ENCODE data around the gene GNAT3. TPM values are rescaled to one million over a fixed set of nuclear protein-coding genes. Genes with fewer than 3 reads are reported as not detected.

The GNAT3 gene
- total and polyA plus RNA-seq, 4 donors = not detected

DNA sequence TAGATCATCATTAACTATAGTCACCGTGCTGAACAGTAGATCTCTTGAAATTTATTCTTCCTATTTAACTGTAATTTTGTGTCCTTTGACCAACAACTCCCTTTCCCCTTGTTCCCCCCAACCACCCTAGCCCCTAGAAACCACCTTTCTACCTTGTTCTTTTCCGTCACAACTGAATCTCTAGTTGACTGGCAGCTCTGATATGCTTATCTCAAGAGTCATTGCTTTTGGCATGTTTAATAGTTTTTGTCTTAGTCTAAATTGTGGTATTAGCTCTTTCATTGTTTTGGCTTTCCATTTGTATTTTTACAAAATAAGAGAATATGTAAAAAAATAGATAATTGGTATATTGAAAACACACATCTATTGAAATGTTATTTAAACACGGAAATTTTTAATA, 1.8 kb downstream of the GNAT3 start:
- no peak for TF ChIP-seq YY1 (IDR thresholded peaks at IDR 0.05)
- TF ChIP-seq TAF1 (conservative IDR thresholded peaks at IDR 0.05) = no peak
- no peak for TF ChIP-seq HNF4A (conservative IDR thresholded peaks at IDR 0.05)
- TF ChIP-seq, protein P1, sequence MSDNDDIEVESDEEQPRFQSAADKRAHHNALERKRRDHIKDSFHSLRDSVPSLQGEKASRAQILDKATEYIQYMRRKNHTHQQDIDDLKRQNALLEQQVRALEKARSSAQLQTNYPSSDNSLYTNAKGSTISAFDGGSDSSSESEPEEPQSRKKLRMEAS (IDR thresholded peaks at IDR 0.05) = no peak
- no peak for TF ChIP-seq RAD21 (IDR thresholded peaks at IDR 0.05)
- Histone ChIP-seq H3K27me3 (ENCODE audit: control insufficient read depth in 4 of 4, insufficient read depth in 4 of 4, low read length in 3 of 4) (no peaks in the 10 kb centered on the region), H3K27ac (ENCODE audit: low read depth in 1 of 2, low read length in 2 of 2) (no peak overlapping the region), H3K4me1 (ENCODE audit: control insufficient read depth in 4 of 4, insufficient read depth in 4 of 4, low read length in 3 of 4) (no peaks in the 10 kb centered on the region), H3K36me3 (ENCODE audit: control insufficient read depth in 4 of 4, insufficient read depth in 3 of 4, low read depth in 1 of 4, low read length in 3 of 4) (no peaks in the 10 kb centered on the region), H3K9me3 (ENCODE audit: control insufficient read depth in 4 of 4, low read length in 3 of 4) (no peaks in the 10 kb centered on the region), H3K9ac (ENCODE audit: low read depth in 1 of 2, low read length in 2 of 2) (no peak overlapping the region), H3K4me3 (ENCODE audit: low read depth in 1 of 3, low read length in 3 of 3) (no peak overlapping the region)
- DNase-seq (ENCODE audit: low spot score) = no peak
- WGBS = 96% methylated on average over 3 of the region's 3 CpGs

DNA sequence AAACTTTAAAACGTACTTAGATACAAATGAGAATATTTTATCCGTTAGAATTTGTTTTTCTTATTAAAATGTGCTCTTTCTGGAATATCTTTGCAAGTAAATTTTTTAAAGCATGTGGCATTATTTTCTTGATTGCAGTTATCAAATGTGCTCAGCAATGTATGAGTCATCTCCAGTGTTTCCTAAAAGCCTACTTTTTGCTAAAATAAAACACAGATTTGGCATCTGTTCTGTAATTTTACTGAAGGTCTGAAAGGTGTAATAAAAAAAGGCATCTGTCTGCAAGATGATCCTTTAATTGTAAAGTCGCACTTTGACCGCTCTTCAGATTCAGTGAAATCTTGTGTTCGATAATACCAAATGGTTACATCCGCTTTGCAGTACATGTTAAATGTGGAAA, 3.4 kb downstream of the GNAT3 start:
- no peaks in the 10 kb centered on the region for H3K36me3 ChIP-seq (ENCODE audit: control insufficient read depth in 4 of 4, insufficient read depth in 3 of 4, low read depth in 1 of 4, low read length in 3 of 4)
- TF ChIP-seq, protein P2, sequence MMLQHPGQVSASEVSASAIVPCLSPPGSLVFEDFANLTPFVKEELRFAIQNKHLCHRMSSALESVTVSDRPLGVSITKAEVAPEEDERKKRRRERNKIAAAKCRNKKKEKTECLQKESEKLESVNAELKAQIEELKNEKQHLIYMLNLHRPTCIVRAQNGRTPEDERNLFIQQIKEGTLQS (IDR thresholded peaks at IDR 0.05) = no peak
- no peak for TF ChIP-seq JUND (IDR thresholded peaks at IDR 0.05)
- H3K4me3 ChIP-seq (ENCODE audit: low read depth in 1 of 3, low read length in 3 of 3) = no peak overlapping the region
- no peaks in the 10 kb centered on the region for H3K27me3 ChIP-seq (ENCODE audit: control insufficient read depth in 4 of 4, insufficient read depth in 4 of 4, low read length in 3 of 4)
- H3K9me3 ChIP-seq (ENCODE audit: control insufficient read depth in 4 of 4, low read length in 3 of 4) = no peaks in the 10 kb centered on the region
- H3K27ac ChIP-seq (ENCODE audit: low read depth in 1 of 2, low read length in 2 of 2) = no peak overlapping the region
- 92% methylated on average over 6 of the region's 6 CpGs for WGBS
- DNase-seq (ENCODE audit: low spot score) = no peak
- H3K4me1 ChIP-seq (ENCODE audit: control insufficient read depth in 4 of 4, insufficient read depth in 4 of 4, low read length in 3 of 4) = no peaks in the 10 kb centered on the region
- H3K9ac ChIP-seq (ENCODE audit: low read depth in 1 of 2, low read length in 2 of 2) = no peak overlapping the region

DNA sequence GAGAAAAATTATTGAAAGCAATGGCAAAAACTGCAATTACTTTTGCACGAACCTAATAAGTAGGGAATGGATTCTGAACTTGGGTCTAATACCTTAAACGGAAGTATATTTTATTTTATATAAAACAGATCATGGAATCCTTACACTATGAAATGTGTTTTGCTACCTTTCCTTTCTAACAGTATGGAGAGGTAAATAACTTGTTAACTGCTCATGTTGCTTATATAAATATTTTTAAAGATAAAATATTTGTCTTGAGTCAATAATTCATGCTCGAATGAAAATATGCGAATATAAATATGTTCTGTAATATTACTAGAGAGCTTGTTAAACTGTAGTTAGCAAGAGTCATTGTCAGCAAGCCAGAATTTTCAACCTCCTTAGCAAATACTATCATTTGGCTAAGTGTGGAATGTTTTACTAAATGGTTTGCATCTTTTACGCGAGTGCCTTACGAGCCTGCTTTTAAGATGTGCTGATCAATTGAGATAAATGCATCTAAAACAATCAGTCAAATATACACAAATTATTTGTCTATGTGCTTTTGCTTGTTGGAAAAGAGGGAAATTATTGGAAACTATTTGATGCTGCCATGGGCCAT, 5.9 kb downstream of the GNAT3 start:
- WGBS = 87% methylated on average over 7 of the region's 7 CpGs
- Histone ChIP-seq H3K9me3 (ENCODE audit: control insufficient read depth in 4 of 4, low read length in 3 of 4) (no peaks in the 10 kb centered on the region), H3K36me3 (ENCODE audit: control insufficient read depth in 4 of 4, insufficient read depth in 3 of 4, low read depth in 1 of 4, low read length in 3 of 4) (no peaks in the 10 kb centered on the region), H3K4me3 (ENCODE audit: low read depth in 1 of 3, low read length in 3 of 3) (no peak overlapping the region), H3K4me1 (ENCODE audit: control insufficient read depth in 4 of 4, insufficient read depth in 4 of 4, low read length in 3 of 4) (no peaks in the 10 kb centered on the region), H3K27me3 (ENCODE audit: control insufficient read depth in 4 of 4, insufficient read depth in 4 of 4, low read length in 3 of 4) (no peaks in the 10 kb centered on the region), H3K27ac (ENCODE audit: low read depth in 1 of 2, low read length in 2 of 2) (no peak overlapping the region), H3K9ac (ENCODE audit: low read depth in 1 of 2, low read length in 2 of 2) (no peak overlapping the region)
- DNase-seq (ENCODE audit: low spot score) = no peak
- TF ChIP-seq, protein P3, sequence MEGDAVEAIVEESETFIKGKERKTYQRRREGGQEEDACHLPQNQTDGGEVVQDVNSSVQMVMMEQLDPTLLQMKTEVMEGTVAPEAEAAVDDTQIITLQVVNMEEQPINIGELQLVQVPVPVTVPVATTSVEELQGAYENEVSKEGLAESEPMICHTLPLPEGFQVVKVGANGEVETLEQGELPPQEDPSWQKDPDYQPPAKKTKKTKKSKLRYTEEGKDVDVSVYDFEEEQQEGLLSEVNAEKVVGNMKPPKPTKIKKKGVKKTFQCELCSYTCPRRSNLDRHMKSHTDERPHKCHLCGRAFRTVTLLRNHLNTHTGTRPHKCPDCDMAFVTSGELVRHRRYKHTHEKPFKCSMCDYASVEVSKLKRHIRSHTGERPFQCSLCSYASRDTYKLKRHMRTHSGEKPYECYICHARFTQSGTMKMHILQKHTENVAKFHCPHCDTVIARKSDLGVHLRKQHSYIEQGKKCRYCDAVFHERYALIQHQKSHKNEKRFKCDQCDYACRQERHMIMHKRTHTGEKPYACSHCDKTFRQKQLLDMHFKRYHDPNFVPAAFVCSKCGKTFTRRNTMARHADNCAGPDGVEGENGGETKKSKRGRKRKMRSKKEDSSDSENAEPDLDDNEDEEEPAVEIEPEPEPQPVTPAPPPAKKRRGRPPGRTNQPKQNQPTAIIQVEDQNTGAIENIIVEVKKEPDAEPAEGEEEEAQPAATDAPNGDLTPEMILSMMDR (IDR thresholded peaks at IDR 0.05; ENCODE audit: low read depth, low read length, missing input control) = no peak
- TF ChIP-seq, protein P4, sequence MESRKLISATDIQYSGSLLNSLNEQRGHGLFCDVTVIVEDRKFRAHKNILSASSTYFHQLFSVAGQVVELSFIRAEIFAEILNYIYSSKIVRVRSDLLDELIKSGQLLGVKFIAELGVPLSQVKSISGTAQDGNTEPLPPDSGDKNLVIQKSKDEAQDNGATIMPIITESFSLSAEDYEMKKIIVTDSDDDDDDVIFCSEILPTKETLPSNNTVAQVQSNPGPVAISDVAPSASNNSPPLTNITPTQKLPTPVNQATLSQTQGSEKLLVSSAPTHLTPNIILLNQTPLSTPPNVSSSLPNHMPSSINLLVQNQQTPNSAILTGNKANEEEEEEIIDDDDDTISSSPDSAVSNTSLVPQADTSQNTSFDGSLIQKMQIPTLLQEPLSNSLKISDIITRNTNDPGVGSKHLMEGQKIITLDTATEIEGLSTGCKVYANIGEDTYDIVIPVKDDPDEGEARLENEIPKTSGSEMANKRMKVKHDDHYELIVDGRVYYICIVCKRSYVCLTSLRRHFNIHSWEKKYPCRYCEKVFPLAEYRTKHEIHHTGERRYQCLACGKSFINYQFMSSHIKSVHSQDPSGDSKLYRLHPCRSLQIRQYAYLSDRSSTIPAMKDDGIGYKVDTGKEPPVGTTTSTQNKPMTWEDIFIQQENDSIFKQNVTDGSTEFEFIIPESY (IDR thresholded peaks at IDR 0.05) = no peak
- TF ChIP-seq TAF1 (conservative IDR thresholded peaks at IDR 0.05) (no peak), HNF4A (conservative IDR thresholded peaks at IDR 0.05) (no peak), RAD21 (IDR thresholded peaks at IDR 0.05) (no peak), FOXA2 (IDR thresholded peaks at IDR 0.05) (no peak), RXRA (IDR thresholded peaks at IDR 0.05) (no peak), HNF4G (IDR thresholded peaks at IDR 0.05) (no peak), JUND (IDR thresholded peaks at IDR 0.05) (no peak), SP1 (IDR thresholded peaks at IDR 0.05) (no peak), NR2F2 (IDR thresholded peaks at IDR 0.05) (no peak), GABPA (IDR thresholded peaks at IDR 0.05 in 1 of 2, conservative IDR thresholded peaks at IDR 0.05 in 1 of 2) (no peak), EGR1 (IDR thresholded peaks at IDR 0.05; ENCODE audit: low read depth in 2 of 2) (no peak)
- TF ChIP-seq, protein P5, sequence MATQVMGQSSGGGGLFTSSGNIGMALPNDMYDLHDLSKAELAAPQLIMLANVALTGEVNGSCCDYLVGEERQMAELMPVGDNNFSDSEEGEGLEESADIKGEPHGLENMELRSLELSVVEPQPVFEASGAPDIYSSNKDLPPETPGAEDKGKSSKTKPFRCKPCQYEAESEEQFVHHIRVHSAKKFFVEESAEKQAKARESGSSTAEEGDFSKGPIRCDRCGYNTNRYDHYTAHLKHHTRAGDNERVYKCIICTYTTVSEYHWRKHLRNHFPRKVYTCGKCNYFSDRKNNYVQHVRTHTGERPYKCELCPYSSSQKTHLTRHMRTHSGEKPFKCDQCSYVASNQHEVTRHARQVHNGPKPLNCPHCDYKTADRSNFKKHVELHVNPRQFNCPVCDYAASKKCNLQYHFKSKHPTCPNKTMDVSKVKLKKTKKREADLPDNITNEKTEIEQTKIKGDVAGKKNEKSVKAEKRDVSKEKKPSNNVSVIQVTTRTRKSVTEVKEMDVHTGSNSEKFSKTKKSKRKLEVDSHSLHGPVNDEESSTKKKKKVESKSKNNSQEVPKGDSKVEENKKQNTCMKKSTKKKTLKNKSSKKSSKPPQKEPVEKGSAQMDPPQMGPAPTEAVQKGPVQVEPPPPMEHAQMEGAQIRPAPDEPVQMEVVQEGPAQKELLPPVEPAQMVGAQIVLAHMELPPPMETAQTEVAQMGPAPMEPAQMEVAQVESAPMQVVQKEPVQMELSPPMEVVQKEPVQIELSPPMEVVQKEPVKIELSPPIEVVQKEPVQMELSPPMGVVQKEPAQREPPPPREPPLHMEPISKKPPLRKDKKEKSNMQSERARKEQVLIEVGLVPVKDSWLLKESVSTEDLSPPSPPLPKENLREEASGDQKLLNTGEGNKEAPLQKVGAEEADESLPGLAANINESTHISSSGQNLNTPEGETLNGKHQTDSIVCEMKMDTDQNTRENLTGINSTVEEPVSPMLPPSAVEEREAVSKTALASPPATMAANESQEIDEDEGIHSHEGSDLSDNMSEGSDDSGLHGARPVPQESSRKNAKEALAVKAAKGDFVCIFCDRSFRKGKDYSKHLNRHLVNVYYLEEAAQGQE (IDR thresholded peaks at IDR 0.05) = no peak
- TF ChIP-seq, protein P2 (IDR thresholded peaks at IDR 0.05) = no peak

All from liver (tissue), 9 donors.